Lower leg skin (tissue), 4 donors: Measurements from ENCODE around the gene THADA. TPM values are rescaled to one million over a fixed set of nuclear protein-coding genes. Genes with fewer than 3 reads are reported as not detected.

ENCODE experiments used
- DNase-seq, 2 donors: peaks; one replicate each; pipeline ENCODE4 v3.0.0-alpha.2; 2019; ENCODE audit warnings: low spot score in 2 of 2
- H3K4me3 ChIP-seq: fragments of 200-600 bp; sonication (generic); 2 replicates; pipeline ENCODE4 v1.5.1; 2017; ENCODE audit warnings: mild to moderate bottlenecking, low read depth; ENCODE audit not compliant: poor library complexity, severe bottlenecking
- CTCF ChIP-seq, 3 donors: fragments of 450-650 bp; IDR thresholded peaks; one replicate each; pipeline ENCODE4 v1.5.1; 2016; ENCODE audit warnings: antibody characterized with exemption in 3 of 3, mild to moderate bottlenecking in 3 of 3, moderate library complexity in 2 of 3
- POLR2A ChIP-seq, 2 donors: fragments of 450-650 bp; IDR thresholded peaks; one replicate each; pipeline ENCODE4 v1.6.1; 2016 to 2017; ENCODE audit warnings: antibody characterized with exemption in 2 of 2, mild to moderate bottlenecking in 1 of 2, moderate library complexity in 1 of 2
- WGBS, 2 donors: methylation state at CpG; one replicate each; pipeline ENCODE4 v1.1.5; 2018; 5-methylcytosine and 5-hydroxymethylcytosine counted together
- intact Hi-C: fragments of 100-400 bp; cut with DNase I; formaldehyde crosslinking; loops from one replicate; pipeline ENCODE4 v1.15.0; 2023; ENCODE audit warnings: low total_unique reads
- total RNA-seq, 4 donors: library from RNA; depleted of rRNA; stranded (reverse); fragments of >200 nt; gene quantifications; one replicate each; pipeline ENCODE4 v1.1.0, GENCODE V29; 2016

The THADA gene
- total RNA-seq, 4 donors from 2014 or later = 19.5 to 26.4 (median 22.2) TPM

GRCh38 chr2:43361286-43361685 lies 234.6 kb downstream of the THADA start:
- no peak overlapping the region for H3K4me3 ChIP-seq
- TF ChIP-seq CTCF (IDR thresholded peaks at IDR 0.05) (no peak), POLR2A (IDR thresholded peaks at IDR 0.05) (no peak)
- intact Hi-C loops = no loop called here
- no peak for DNase-seq
- 59 to 62% methylated on average over 2 of the region's 2 CpGs for WGBS, 2 donors

- H3K4me3 ChIP-seq = no peak overlapping the region
- WGBS, 2 donors = 69 to 78% methylated on average over 3 of the region's 3 CpGs
- intact Hi-C loops = no loop called here
- no peak for DNase-seq
- TF ChIP-seq POLR2A (IDR thresholded peaks at IDR 0.05) (no peak), CTCF (IDR thresholded peaks at IDR 0.05) (no peak)
Observed at GRCh38 chr2:43360137-43360536, 235.7 kb downstream of the THADA start.

GRCh38 chr2:43358410-43359201 lies 237.2 kb downstream of the THADA start:
- WGBS, 2 donors = 64 to 70% methylated on average over 2 of the region's 2 CpGs
- DNase-seq = no peak
- intact Hi-C loops = no loop called here

GRCh38 chr2:43356774-43357173 lies 239.1 kb downstream of the THADA start:
- intact Hi-C loops = no loop called here
- no peak for DNase-seq
- no peak overlapping the region for H3K4me3 ChIP-seq
- TF ChIP-seq POLR2A (IDR thresholded peaks at IDR 0.05) (no peak), CTCF (IDR thresholded peaks at IDR 0.05) (no peak)

More at GRCh38 chr2:43358410-43359201, 237.2 kb downstream of the THADA start:
- H3K4me3 ChIP-seq = no peak overlapping the region
- TF ChIP-seq CTCF (IDR thresholded peaks at IDR 0.05) = no peak
- TF ChIP-seq POLR2A (IDR thresholded peaks at IDR 0.05) = no peak

GRCh38 chr2:43355399-43355798 lies 240.4 kb downstream of the THADA start:
- DNase-seq = no peak
- TF ChIP-seq CTCF (IDR thresholded peaks at IDR 0.05) = no peak
- no peak for TF ChIP-seq POLR2A (IDR thresholded peaks at IDR 0.05)
- intact Hi-C loops = no loop called here
- H3K4me3 ChIP-seq = no peak overlapping the region
- 89 to 95% methylated on average over 3 of the region's 3 CpGs for WGBS, 2 donors

- intact Hi-C loops = no loop called here
- 40 to 48% methylated on average over 3 of the region's 3 CpGs for WGBS, 2 donors
- DNase-seq = no peak
- no peak for TF ChIP-seq POLR2A (IDR thresholded peaks at IDR 0.05)
- no peak for TF ChIP-seq CTCF (IDR thresholded peaks at IDR 0.05)
- no peak overlapping the region for H3K4me3 ChIP-seq
Observed at GRCh38 chr2:43349904-43350303, 245.9 kb downstream of the THADA start.
